IPS DF 4.7 (cell line): ENCODE measurements around the gene YIPF5.

Source experiments
- DNase-seq: peaks from one replicate; pipeline ENCODE4 v3.0.0-alpha.2; 2013; ENCODE audit warnings: low spot score; ENCODE audit errors: extremely low read depth

YIPF5 gene

GRCh38 chr5:144125163-144125726, 45.2 kb downstream of the YIPF5 start:
- no peak for DNase-seq

GRCh38 chr5:144122641-144123040, 47.8 kb downstream of the YIPF5 start:
- DNase-seq = no peak

- DNase-seq = no peak
Measured at GRCh38 chr5:144122081-144122480, 48.4 kb downstream of the YIPF5 start.

DNA sequence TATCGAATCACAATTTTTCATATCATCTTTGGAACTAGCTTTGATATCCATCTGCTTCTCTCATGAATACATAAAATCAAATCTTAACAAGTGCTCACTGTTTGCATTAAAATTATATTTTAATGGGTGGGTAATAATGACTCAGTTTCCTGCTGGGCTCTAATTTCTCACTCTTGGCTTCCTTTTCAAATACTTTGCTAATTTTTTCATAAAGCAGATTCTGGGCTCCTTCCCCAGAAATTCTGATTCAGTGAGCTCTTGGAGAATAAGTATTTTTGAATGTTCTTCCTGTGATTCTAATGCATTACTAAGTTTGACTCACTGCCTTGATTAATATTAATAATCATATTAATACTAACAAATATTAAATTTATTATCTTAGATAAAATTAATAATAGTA, 48.9 kb downstream of the YIPF5 start:
- DNase-seq = no peak

DNA sequence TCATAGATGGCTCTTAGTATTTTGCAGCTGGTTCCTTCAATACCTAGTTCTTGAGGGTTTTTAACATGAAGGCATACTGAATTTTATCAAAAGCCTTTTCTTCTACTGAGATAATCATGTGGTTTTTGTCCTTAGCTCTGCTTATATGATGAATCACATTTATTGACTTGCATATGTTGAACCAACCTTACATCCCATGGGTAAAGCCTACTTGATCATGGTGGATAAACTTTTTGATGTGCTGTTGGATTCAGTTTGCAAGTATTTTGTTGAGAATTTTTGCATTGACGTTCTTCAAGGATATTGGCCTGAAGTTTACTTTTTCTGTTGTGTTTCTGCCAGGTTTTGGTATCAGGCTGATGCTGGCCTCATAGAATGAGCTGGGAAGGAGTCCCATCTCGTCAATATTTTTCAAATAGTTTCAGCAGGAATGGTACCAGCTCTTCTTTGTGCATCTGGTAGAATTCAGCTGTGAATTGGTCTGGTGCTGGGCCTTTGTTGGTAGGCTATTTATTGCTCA, 49.7 kb downstream of the YIPF5 start:
- no peak for DNase-seq

- DNase-seq = no peak
Measured at GRCh38 chr5:144117412-144117811, 53.0 kb downstream of the YIPF5 start.

- no peak for DNase-seq
Measured at GRCh38 chr5:144114571-144114970, 55.9 kb downstream of the YIPF5 start.
